ENCODE data around the gene ZMYND15.

GRCh38 chr17:4721203-4722135 is 18.2 kb upstream of the ZMYND15 start:
- no peak for TF ChIP-seq EZH2 (IDR thresholded peaks at IDR 0.05; ENCODE audit: insufficient read depth, poor library complexity, severe bottlenecking)
- no peak for TF ChIP-seq EZH2phosphoT487 (IDR thresholded peaks at IDR 0.05; ENCODE audit: insufficient read depth, low read depth)

All from GM23248 (cell line).